Keratinocyte (primary cell): ENCODE data around the gene ADIPOR2. TPM values are rescaled to one million over a fixed set of nuclear protein-coding genes. Genes with fewer than 3 reads are reported as not detected.
A peak's percentile ranks its signal among the peaks of the same experiment; 100 is the strongest.

ENCODE experiments used
- DNase-seq: peaks from one replicate; pipeline ENCODE4 v3.0.0-alpha.2; 2011; ENCODE audit warnings: low read depth, missing footprints, low spot score
- FAIRE-seq: peaks from 2 replicates; lab custom pipeline; 2011; peaks lifted over from hg19 to GRCh38; lab: Jason Lieb, UNC
- H2AFZ ChIP-seq: 2 replicates; pipeline ENCODE4 v1.6.0; 2012; ENCODE audit warnings: low read length, control low read depth, inconsistent platforms; ENCODE audit not compliant: control insufficient read depth
- H3K27ac ChIP-seq: 2 replicates; pipeline ENCODE4 v1.5.1; 2011; ENCODE audit warnings: low read length; ENCODE audit not compliant: control insufficient read depth, insufficient read depth
- H3K27me3 ChIP-seq: 3 replicates; pipeline ENCODE4 v1.6.0; 2011; ENCODE audit warnings: low read length; ENCODE audit not compliant: control insufficient read depth, insufficient read depth; ENCODE audit errors: extremely low read depth
- H3K36me3 ChIP-seq, 2 experiments: 2 replicates in 1 of 2; 3 replicates in 1 of 2; pipeline ENCODE4 v1.5.1; 2011; ENCODE audit warnings: low read length in 2 of 2, mild to moderate bottlenecking in 1 of 2; ENCODE audit not compliant: control insufficient read depth in 2 of 2, insufficient read depth in 2 of 2; ENCODE audit errors: extremely low read depth in 1 of 2
- H3K4me1 ChIP-seq: 3 replicates; pipeline ENCODE4 v1.5.1; 2011; ENCODE audit warnings: low read length; ENCODE audit not compliant: control insufficient read depth, insufficient read depth; ENCODE audit errors: extremely low read depth
- H3K4me2 ChIP-seq: 3 replicates; pipeline ENCODE4 v1.6.0; 2011; ENCODE audit warnings: low read depth, low read length; ENCODE audit not compliant: control insufficient read depth, insufficient read depth; ENCODE audit errors: extremely low read depth
- H3K4me3 ChIP-seq, 3 experiments: fragments of 200-600 bp in 1 of 3; sonication (generic) in 1 of 3; 2 replicates in 2 of 3; 3 replicates in 1 of 3; pipeline ENCODE4 v1.5.1; 2011 to 2016; ENCODE audit warnings: low read length in 3 of 3, mild to moderate bottlenecking in 3 of 3, control low read depth in 2 of 3, inconsistent platforms in 1 of 3, low read depth in 1 of 3, mixed read lengths in 1 of 3, mixed run types in 1 of 3, moderate library complexity in 1 of 3; ENCODE audit not compliant: control insufficient read depth in 2 of 3, insufficient read depth in 2 of 3; ENCODE audit errors: extremely low read depth in 1 of 3
- H3K79me2 ChIP-seq: 2 replicates; pipeline ENCODE4 v1.6.0; 2012; ENCODE audit warnings: low read length; ENCODE audit not compliant: control insufficient read depth, insufficient read depth
- H3K9ac ChIP-seq: 3 replicates; pipeline ENCODE4 v1.6.0; 2011; ENCODE audit warnings: low read length; ENCODE audit not compliant: control insufficient read depth, insufficient read depth; ENCODE audit errors: extremely low read depth
- H3K9me1 ChIP-seq: 3 replicates; pipeline ENCODE4 v1.6.0; 2011; ENCODE audit warnings: low read length; ENCODE audit not compliant: control insufficient read depth, insufficient read depth; ENCODE audit errors: extremely low read depth
- H3K9me3 ChIP-seq: 2 replicates; pipeline ENCODE4 v1.5.1; 2012; ENCODE audit warnings: low read depth, low read length; ENCODE audit not compliant: control insufficient read depth
- H4K20me1 ChIP-seq: 3 replicates; pipeline ENCODE4 v1.6.0; 2011; ENCODE audit warnings: low read length; ENCODE audit not compliant: control insufficient read depth, insufficient read depth; ENCODE audit errors: extremely low read depth
- CTCF ChIP-seq, 3 experiments: IDR thresholded peaks in 1 of 3; conservative IDR thresholded peaks in 1 of 3; optimal IDR thresholded peaks in 1 of 3; 2 replicates in 2 of 3; 3 replicates in 1 of 3; pipeline versions ENCODE3 to v1.5.1; 2011; ENCODE audit warnings: low read length in 3 of 3, mild to moderate bottlenecking in 3 of 3, moderate library complexity in 2 of 3, control low read depth in 1 of 3, inconsistent platforms in 1 of 3; ENCODE audit not compliant: insufficient read depth in 2 of 3; ENCODE audit errors: extremely low read depth in 1 of 3
- EZH2 ChIP-seq: IDR thresholded peaks from one replicate; pipeline ENCODE4 v1.6.1; 2012; ENCODE audit warnings: inconsistent platforms, mild to moderate bottlenecking, low read length, moderate library complexity
- dilution Hi-C: fragments of 300-500 bp; cut with MboI; formaldehyde crosslinking; loops from one replicate; pipeline ENCODE4 v1.7.0; 2020; ENCODE audit warnings: low sequenced_read_pairs; ENCODE audit not compliant: extremely low pct_ligation_motif_present
- polyA plus RNA-seq, 5 experiments: library from polyadenylated mRNA; depleted of rRNA in 3 of 5; stranded (reverse) in 3 of 5; stranded (forward) in 1 of 5; unstranded in 1 of 5; fragments of >200 nt; gene quantifications; 1 replicate in 1 of 5; 2 replicates in 3 of 5; 3 replicates in 1 of 5; pipeline versions ENCODE4 v1.2.1 to v1.2.3, GENCODE V29; 2011 to 2012; ENCODE audit warnings: missing spikeins in 2 of 5, low read depth in 1 of 5, low replicate concordance in 1 of 5

Gene ADIPOR2
- polyA plus RNA-seq, 1 donor (not counting 4 experiments of a cell fraction or from before 2014, with no cell fraction given): 59.4 TPM

- no peak overlapping the region for H3K27ac ChIP-seq
- no peaks in the 10 kb centered on the region for H3K36me3 ChIP-seq
- dilution Hi-C loops: no loop called here
- no peaks in the 10 kb centered on the region for H3K27me3 ChIP-seq
- no peak overlapping the region for H2AFZ ChIP-seq
- H4K20me1 ChIP-seq: no peaks in the 10 kb centered on the region
- peaks cover 5% of the 10 kb centered on the region for H3K4me1 ChIP-seq
- no peak overlapping the region for H3K4me3 ChIP-seq
- no peak for DNase-seq
- no peaks in the 10 kb centered on the region for H3K9me1 ChIP-seq
- no peaks in the 10 kb centered on the region for H3K9me3 ChIP-seq
- no peak overlapping the region for H3K9ac ChIP-seq
- H3K4me2 ChIP-seq: no peak overlapping the region
- H3K79me2 ChIP-seq: peaks cover 22% of the 10 kb centered on the region
- FAIRE-seq: peak; percentile 34
- TF ChIP-seq CTCF (optimal IDR thresholded peaks at IDR 0.05 in 1 of 3, IDR thresholded peaks at IDR 0.05 in 1 of 3, conservative IDR thresholded peaks at IDR 0.05 in 1 of 3; ENCODE audit: extremely low read depth in 1 of 3, insufficient read depth in 2 of 3, low read length in 3 of 3) (no peak), EZH2 (no peak)
Measured at GRCh38 chr12:1688086-1688710, 2.7 kb upstream of the ADIPOR2 start.

GRCh38 chr12:1691123-1692007 lies 495 bp downstream of the ADIPOR2 start:
- Histone ChIP-seq H4K20me1 (peaks cover 3% of the 10 kb centered on the region), H3K4me2 (peak overlapping the region; percentile 92), H3K79me2 (peaks cover 54% of the 10 kb centered on the region), H3K36me3 (peaks cover under 1 to 1% of the 10 kb centered on the region in 2 experiments), H3K4me1 (peaks cover 7% of the 10 kb centered on the region), H2AFZ (peak overlapping the region; percentile 73), H3K9me3 (no peaks in the 10 kb centered on the region), H3K27me3 (no peaks in the 10 kb centered on the region), H3K4me3 (peak overlapping the region; percentile 88 to 100 (median 100)), H3K27ac (peak overlapping the region; percentile 90), H3K9me1 (peaks cover 2% of the 10 kb centered on the region), H3K9ac (peak overlapping the region; percentile 94)
- FAIRE-seq (no peak), DNase-seq (no peak)
- no peak for TF ChIP-seq CTCF (optimal IDR thresholded peaks at IDR 0.05 in 1 of 3, IDR thresholded peaks at IDR 0.05 in 1 of 3, conservative IDR thresholded peaks at IDR 0.05 in 1 of 3; ENCODE audit: extremely low read depth in 1 of 3, insufficient read depth in 2 of 3, low read length in 3 of 3)
- no peak for TF ChIP-seq EZH2
- dilution Hi-C loops: no loop called here
